GM18498 (cell line): ENCODE results near the gene SCN5A.

Source experiments
- ATAC-seq: cut with Tn5 transposase; IDR thresholded peaks from one replicate; pipeline ENCODE4 v1.9.1; 2021; ENCODE audit warnings: mild to moderate bottlenecking, moderate library complexity; ENCODE audit not compliant: unreplicated experiment

Gene SCN5A

DNA sequence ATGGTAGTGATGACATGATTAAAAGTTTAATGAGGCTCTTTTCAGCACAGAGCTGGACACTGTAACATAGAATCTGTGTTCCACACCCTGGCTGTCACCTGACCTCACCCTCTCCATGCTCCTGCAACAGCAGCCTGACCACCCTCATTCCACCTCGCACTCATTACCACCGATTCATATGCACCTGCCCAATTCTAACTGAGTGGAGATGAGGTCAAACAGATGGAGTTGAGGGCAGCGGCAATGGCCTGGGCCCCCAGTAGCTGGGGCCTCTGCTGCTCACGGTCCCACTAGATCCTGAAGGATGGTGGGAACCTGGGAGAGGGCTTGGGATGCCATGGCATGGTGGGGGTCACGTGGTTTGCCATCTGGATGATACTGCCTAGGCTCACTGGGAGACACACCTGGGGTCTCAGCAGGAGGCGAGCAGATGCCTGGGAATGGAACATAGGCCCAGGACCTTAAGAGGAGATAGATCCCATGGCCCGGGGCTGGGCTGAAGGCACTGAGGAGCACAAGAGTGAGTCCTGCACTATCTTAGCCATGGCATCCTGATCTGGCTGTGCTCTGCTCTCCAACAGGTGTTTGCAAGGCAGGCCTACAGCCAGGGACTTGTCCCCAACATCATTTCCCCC, 1.3 kb downstream of the SCN5A start:
- ATAC-seq = no peak

DNA sequence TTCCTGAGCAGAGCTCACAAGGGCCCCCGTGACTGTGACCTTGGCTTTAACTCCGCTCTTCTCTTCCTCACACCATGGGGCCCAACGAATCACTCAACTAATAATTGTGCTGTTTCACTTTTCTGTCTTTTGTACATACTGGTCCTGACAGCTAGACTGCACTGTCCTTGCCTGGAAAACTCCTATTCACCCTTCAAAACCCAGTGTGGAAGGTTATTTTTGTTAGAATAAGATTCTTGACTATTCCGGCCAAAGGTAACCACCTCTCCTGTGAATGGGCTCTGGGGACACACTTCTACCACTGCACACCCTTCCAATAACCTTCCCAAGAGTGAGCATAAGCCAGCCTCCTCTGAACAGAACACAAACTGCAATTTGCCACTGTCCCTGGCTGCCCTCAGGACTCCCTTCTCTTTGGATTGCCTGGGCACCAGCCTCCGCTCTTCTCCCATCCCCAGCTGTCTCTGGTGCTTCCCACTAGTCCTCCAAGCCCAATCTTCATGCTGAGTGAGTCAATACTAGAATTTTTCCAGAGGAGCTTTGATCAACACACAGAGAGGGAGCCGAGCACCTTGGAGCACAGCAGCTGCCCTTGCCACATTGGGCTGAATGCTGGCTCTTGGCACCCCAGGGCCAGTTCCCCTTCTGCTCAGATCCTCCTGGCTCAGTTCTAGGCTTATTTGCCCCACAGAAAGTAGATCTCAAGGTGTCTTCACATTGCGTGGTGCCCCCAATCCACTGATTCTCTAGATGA, 2.1 kb downstream of the SCN5A start:
- ATAC-seq = no peak

GRCh38 chr3:38646630-38647029, 2.9 kb downstream of the SCN5A start:
- ATAC-seq = no peak

DNA sequence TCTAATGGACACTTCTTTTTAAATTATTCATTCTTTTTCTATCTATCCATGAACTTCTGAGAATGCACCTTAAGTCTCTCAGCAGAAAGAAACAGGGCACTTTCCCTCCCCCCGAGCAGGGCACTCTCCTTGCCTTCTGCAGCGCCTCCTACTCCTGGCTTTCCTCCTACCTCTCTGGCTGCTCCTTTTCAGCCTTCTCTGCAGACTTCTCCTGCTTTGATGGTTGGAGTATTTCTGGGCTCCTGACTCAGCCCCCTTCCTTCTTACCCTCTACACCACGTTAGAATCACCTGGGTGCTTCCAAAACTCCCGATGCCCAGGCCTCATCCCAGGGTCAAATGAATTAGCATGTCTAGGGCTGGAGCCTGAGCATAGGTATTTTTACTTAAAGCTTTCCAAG, 3.4 kb downstream of the SCN5A start:
- no peak for ATAC-seq

DNA sequence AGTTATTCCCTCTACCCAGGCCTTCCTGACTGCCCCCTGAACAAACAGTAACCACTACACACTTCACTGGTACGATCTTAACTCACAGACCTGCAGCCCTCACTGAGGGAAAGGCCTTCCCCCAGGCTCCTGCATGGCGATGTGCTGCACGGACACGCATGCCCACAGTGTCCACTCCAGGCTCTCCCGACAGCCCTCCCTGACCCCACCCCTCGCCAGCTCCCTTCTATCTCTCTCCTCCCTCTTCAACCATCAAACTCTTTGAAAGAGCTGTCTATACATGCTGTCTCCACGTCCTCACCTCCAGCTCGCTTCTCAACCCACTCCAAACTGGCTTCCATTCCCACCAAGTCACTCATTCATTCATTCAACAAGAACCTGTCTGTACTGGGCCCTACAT, 3.9 kb downstream of the SCN5A start:
- ATAC-seq = no peak

DNA sequence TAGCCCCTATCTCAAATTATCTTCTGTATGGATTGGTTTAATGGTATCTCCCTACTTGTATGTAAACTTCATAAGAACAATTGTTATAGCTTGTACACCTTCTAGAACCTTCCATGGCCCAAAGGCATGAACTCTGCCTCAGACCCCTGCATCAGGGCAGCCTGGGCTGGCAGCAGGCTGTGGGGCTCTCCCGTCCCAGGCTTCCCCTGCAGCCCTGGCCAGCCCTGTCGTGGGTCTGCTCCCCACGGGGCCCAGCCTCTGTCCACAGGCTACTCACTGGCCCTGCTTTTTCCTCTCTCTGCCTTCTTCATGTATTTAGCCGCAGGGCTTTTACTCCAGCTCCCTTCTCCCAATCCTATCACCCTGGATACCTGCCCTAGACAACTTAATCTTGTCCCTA, 4.4 kb downstream of the SCN5A start:
- ATAC-seq = no peak

GRCh38 chr3:38644662-38645053, 4.8 kb downstream of the SCN5A start:
- no peak for ATAC-seq

DNA sequence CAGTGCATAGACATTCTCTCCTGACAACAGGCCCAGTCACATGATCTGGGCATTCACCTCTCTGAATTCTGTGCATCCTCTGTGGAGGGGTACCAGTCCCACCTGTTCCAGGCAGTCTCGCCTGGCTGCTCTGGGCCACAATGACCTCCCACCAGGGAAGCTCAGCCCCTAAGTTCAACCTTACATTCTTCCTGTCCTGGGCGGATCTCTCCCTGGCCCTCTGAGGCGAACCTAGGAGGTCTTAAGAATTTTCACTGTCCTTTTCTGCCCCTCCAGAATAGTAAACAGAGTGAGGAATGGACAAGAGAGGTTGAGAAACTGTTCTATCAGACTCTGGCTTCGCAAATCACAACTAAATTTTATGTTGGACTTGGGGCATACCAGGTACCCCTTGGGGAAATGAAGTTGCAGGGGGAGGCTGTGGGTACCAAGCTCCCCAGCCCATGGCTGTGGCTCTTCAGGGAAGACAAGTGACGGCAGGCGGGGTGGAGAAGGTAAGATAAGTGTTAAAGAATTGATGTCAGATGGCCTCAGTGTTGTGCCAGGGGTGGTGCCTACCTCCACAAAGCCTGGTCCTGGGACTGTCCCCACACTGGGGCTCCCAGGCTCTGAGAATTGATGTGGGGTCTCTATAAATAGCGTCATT, 5.3 kb downstream of the SCN5A start:
- ATAC-seq = no peak

DNA sequence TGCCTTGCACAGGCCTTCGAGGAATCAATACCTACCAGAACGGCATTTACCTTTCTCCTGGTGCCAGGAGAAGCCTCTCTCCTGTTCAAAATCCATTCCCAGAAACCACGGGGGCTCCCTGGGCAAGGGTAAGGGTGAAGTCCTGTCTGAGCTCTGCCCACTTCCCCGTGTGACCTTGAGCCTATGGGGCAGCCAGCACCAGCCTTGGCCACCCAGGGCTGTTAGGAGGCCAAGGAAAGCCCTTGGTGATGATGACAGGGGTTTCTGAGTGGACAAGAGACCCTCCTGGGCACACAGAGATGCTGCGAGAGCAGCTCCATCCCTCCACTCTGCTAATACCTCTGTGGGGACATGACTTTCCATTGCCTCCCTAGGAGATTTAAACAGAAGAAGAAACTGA, 5.9 kb downstream of the SCN5A start:
- ATAC-seq = no peak

DNA sequence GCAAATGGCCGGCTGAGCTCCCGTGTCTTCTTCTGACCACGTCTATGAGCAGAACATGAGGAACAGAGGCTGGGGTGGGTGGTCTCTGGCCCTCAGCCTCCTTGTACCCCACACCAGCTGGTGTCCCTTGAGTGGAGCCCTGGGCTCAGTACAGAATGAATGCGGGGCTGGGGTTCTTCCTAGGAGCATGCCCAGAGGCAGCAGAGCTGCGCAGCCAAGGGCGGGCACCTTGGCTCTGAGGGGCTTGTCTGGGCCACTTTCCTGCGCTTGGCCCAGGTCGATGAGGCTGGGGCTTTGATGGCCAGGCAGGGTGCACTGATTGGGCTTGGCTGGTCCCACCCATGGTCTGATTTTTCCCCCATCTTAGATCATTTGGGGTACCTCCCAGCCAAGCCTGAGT, 6.4 kb downstream of the SCN5A start:
- ATAC-seq = no peak

DNA sequence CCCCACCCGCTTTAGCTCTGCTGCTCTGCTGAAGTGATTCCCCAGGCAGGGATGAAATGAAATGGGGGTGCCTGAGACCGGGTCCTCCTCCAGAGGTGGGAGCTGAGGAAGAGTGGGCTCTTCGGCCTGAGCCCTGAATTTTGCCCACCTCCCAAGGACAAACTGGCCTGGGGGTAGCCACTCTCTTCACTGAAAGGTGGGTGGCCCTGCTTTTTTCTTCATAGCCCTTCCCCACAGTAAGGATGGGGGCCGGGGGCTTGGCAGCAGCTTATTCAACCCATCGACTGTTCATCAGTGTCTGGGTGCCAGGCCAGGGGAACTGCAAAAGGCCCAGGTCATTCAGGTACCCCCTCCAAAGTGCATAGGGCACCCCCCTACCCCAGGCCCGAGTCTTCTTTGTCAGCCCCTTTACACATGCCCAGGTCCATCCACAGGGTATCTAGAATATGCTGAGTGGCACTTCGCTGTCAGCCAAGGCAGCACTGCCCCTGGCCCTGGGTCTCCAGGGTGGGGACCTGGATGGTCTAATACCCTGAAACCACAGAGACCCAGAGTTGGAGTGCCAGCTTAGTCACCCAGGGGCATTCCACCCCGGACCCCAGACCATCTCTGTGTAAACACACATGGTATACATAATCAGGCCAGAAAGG, 7.9 kb downstream of the SCN5A start:
- ATAC-seq = no peak

DNA sequence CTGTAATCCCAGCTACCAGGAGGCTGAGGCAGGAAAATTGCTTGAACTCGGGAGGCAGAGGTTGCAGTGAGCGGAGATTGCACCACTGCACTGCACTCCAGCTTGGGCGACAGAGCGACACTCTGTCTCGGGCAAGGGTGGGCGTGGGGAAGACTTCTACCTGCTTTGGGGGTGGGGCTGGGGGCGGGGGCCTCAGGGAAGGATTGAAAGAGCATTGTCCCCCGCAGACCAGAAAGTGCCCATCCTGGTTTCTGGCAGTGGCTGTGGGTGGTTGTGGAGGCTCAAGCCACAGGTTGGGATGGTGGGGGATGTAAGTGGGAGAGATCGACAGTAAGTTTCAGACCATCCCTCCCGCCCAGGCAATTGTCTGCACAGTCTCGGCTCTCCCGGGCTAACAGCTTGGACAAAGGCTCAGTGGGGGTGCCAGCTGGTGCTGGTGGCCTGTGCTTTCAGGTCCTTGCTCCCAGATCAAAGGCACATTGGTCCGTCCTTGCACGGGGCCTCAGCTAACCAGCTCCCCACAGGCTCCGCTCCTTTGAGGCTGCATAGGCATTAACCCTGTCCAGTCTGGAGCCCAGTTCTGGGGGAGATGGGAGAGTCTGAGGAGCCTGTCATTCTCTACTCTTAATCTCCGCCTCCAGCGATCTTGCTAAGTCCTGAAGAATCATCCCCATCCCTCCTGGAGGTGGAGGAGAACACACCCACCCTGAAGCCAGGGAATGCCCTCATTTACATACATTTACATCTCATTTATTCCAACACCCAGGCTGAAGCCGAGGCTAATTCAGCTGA, 8.6 kb downstream of the SCN5A start:
- no peak for ATAC-seq

DNA sequence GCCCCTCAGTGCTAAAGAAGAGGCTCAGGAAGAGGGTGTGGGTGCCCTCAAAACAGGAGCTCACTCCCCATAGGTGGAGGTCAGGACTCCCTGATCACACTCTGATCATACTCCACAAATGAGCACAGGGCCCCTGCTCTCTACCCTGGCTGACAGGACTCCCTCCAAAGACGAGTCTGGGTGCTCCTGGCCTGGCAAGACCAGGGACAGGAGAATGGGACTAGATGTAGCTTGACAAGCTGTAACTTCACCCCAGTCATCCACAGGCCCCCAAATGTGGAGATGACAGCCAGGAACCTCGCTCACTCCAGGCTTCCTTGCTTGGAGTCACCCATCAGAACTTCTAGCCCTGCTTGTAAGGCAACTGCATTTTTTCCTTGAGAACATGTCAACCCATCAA, 11.1 kb downstream of the SCN5A start:
- no peak for ATAC-seq

DNA sequence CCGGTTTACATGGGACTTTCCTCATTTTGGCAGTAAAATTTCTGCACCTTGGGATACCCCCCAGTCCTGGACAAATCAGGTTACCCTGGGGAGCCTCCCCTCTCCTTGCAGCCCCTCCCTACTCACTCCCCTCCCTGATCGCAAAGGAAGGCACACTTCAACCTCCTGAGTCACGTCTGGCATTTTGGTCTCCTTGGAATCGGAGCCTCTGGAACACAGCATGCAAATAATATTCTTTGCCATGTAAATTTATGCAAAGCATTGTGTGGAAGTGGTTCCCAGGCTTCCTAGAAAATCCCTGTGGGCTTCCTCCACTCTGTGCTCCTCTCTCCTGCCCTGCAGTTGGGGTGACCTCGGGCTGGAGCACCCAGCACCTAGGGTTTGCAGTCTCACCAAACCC, 11.6 kb downstream of the SCN5A start:
- ATAC-seq = no peak

GRCh38 chr3:38636881-38637280, 12.6 kb downstream of the SCN5A start:
- ATAC-seq = no peak

- no peak for ATAC-seq
These were observed 13.0 kb downstream of the SCN5A start for GRCh38 chr3:38636464-38636863.

- ATAC-seq = no peak
These were observed 15.4 kb downstream of the SCN5A start for GRCh38 chr3:38634111-38634510.

DNA sequence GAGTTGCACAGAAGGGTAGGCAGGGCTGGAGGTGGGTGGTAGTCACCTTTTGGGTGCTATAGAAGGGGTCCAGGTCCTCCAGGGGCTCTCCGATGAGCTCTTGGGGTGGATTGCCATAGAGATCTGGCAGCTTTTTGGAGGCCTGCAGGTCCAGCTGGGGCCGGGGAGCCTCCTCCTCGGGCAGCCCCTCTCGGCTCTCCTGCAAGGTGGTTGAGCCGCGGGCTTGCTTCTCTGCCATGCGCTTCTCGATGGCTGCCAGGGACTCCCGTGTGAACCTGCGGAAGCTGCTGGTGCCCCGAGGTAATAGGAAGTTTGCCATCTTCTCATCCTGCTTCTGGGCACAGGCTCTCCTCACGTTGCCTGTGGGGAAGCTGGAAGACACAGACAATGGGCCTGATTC, 16.5 kb downstream of the SCN5A start:
- ATAC-seq = no peak

GRCh38 chr3:38630606-38631005, 18.9 kb downstream of the SCN5A start:
- ATAC-seq = no peak

GRCh38 chr3:38630070-38630469, 19.4 kb downstream of the SCN5A start:
- ATAC-seq = no peak

- ATAC-seq = no peak
These were observed 20.7 kb downstream of the SCN5A start for GRCh38 chr3:38628835-38629234.
